ENCODE data around the gene PDZK1.

The PDZK1 gene

GRCh38 chr1:145730900-145731299 is 23.7 kb upstream of the PDZK1 start:
- no peaks in the 10 kb centered on the region for H3F3A ChIP-seq (ENCODE audit: insufficient read depth, low read length)
- H3K79me2 ChIP-seq (ENCODE audit: insufficient read depth, low read length) = no peaks in the 10 kb centered on the region
- no peak overlapping the region for H3K4me2 ChIP-seq (ENCODE audit: low read length)
- H3K9ac ChIP-seq (ENCODE audit: low read length) = no peak overlapping the region
- H4K20me1 ChIP-seq (ENCODE audit: insufficient read depth, low read length) = no peaks in the 10 kb centered on the region
- no peaks in the 10 kb centered on the region for H3K4me1 ChIP-seq (ENCODE audit: insufficient read depth, low read length, severe bottlenecking)
- no peaks in the 10 kb centered on the region for H3K9me3 ChIP-seq (ENCODE audit: low read length)
- H3K4me3 ChIP-seq (ENCODE audit: low read depth, low read length, poor library complexity, severe bottlenecking) = no peak overlapping the region
- TF ChIP-seq CTCF (IDR thresholded peaks at IDR 0.05; ENCODE audit: low read length) (no peak), EZH2 (IDR thresholded peaks at IDR 0.05; ENCODE audit: borderline replicate concordance, low read length) (no peak)
- no peaks in the 10 kb centered on the region for H3K9me2 ChIP-seq (ENCODE audit: low read depth, low read length)
- no peaks in the 10 kb centered on the region; the same call in 1 of the 2 replicates for H3K36me3 ChIP-seq (ENCODE audit: insufficient read depth, low read length)
- no peak overlapping the region for H2AFZ ChIP-seq (ENCODE audit: low read length)
- H3K27ac ChIP-seq (ENCODE audit: low read depth, low read length, poor library complexity, severe bottlenecking) = no peak overlapping the region
- no peaks in the 10 kb centered on the region for H3K27me3 ChIP-seq (ENCODE audit: insufficient read depth, low read length)

- H2AFZ ChIP-seq (ENCODE audit: low read length) = no peak overlapping the region
- H3K4me1 ChIP-seq (ENCODE audit: insufficient read depth, low read length, severe bottlenecking) = no peaks in the 10 kb centered on the region
- H3K27me3 ChIP-seq (ENCODE audit: insufficient read depth, low read length) = no peaks in the 10 kb centered on the region
- H3K9ac ChIP-seq (ENCODE audit: low read length) = no peak overlapping the region
- TF ChIP-seq CTCF (IDR thresholded peaks at IDR 0.05; ENCODE audit: low read length) (no peak), EZH2 (IDR thresholded peaks at IDR 0.05; ENCODE audit: borderline replicate concordance, low read length) (no peak)
- H4K20me1 ChIP-seq (ENCODE audit: insufficient read depth, low read length) = no peaks in the 10 kb centered on the region
- H3K4me3 ChIP-seq (ENCODE audit: low read depth, low read length, poor library complexity, severe bottlenecking) = no peak overlapping the region
- no peaks in the 10 kb centered on the region for H3K9me2 ChIP-seq (ENCODE audit: low read depth, low read length)
- H3K36me3 ChIP-seq (ENCODE audit: insufficient read depth, low read length) = no peaks in the 10 kb centered on the region; the same call in 1 of the 2 replicates
- H3K27ac ChIP-seq (ENCODE audit: low read depth, low read length, poor library complexity, severe bottlenecking) = no peak overlapping the region
- no peaks in the 10 kb centered on the region for H3K79me2 ChIP-seq (ENCODE audit: insufficient read depth, low read length)
- H3K4me2 ChIP-seq (ENCODE audit: low read length) = no peak overlapping the region
- no peaks in the 10 kb centered on the region for H3K9me3 ChIP-seq (ENCODE audit: low read length)
- H3F3A ChIP-seq (ENCODE audit: insufficient read depth, low read length) = no peaks in the 10 kb centered on the region
These were observed 23.3 kb upstream of the PDZK1 start for GRCh38 chr1:145730467-145730866.

- Histone ChIP-seq H3K79me2 (ENCODE audit: insufficient read depth, low read length) (no peaks in the 10 kb centered on the region), H3K9me2 (ENCODE audit: low read depth, low read length) (no peaks in the 10 kb centered on the region), H3K27me3 (ENCODE audit: insufficient read depth, low read length) (no peaks in the 10 kb centered on the region), H3K4me1 (ENCODE audit: insufficient read depth, low read length, severe bottlenecking) (no peaks in the 10 kb centered on the region), H3K9me3 (ENCODE audit: low read length) (no peaks in the 10 kb centered on the region), H3K4me2 (ENCODE audit: low read length) (no peak overlapping the region), H2AFZ (ENCODE audit: low read length) (no peak overlapping the region), H3F3A (ENCODE audit: insufficient read depth, low read length) (no peaks in the 10 kb centered on the region), H3K36me3 (ENCODE audit: insufficient read depth, low read length) (no peaks in the 10 kb centered on the region; the same call in 1 of the 2 replicates), H3K4me3 (ENCODE audit: low read depth, low read length, poor library complexity, severe bottlenecking) (no peak overlapping the region), H4K20me1 (ENCODE audit: insufficient read depth, low read length) (no peaks in the 10 kb centered on the region), H3K9ac (ENCODE audit: low read length) (no peak overlapping the region), H3K27ac (ENCODE audit: low read depth, low read length, poor library complexity, severe bottlenecking) (no peak overlapping the region)
- no peak for TF ChIP-seq CTCF (IDR thresholded peaks at IDR 0.05; ENCODE audit: low read length)
- no peak for TF ChIP-seq EZH2 (IDR thresholded peaks at IDR 0.05; ENCODE audit: borderline replicate concordance, low read length)
These were observed 22.7 kb upstream of the PDZK1 start for GRCh38 chr1:145729666-145730436.

Data from OCI-LY1 (cell line).